IMR-90 (cell line): ENCODE measurements around the gene EPS15. TPM values are rescaled to one million over a fixed set of nuclear protein-coding genes. Genes with fewer than 3 reads are reported as not detected.

Source experiments
- ATAC-seq: fragments of 200-7000 bp; cut with Tn5 transposase; 2 replicates; pipeline ENCODE4 v1.9.1; 2020; ENCODE audit warnings: low read depth, mild to moderate bottlenecking, moderate library complexity
- BruUV-seq: library from RNA; stranded (reverse); fragments of 400-500 nt; replicated peaks from 2 replicates; lab custom pipeline; 2021; lab: Mats Ljungman, UMichigan
- CTCF ChIA-PET: fragments of 300-600 bp; formaldehyde crosslinking; extraction: SDS; loops from one replicate; lab custom pipeline; 2021; ENCODE audit warnings: antibody characterized with exemption; lab: Yijun Ruan, JAX
- POLR2A ChIA-PET: fragments of 300-600 bp; sonication (Branson Sonifier 250); formaldehyde crosslinking; loops from one replicate; lab custom pipeline; 2022; ENCODE audit warnings: antibody characterized with exemption; ENCODE audit not compliant: unreplicated experiment; lab: Charles Lee
- DNase-seq: peaks from one replicate; pipeline ENCODE4 v3.0.0; 2013
- H2AFZ ChIP-seq: replicated peaks from 2 replicates; pipeline ENCODE3; 2013; ENCODE audit warnings: low read length, mild to moderate bottlenecking; ENCODE audit not compliant: poor library complexity
- H2AK5ac ChIP-seq: 2 replicates; pipeline ENCODE4 v1.6.1; 2013; ENCODE audit warnings: low read depth, low read length, inconsistent platforms
- H2AK9ac ChIP-seq: replicated peaks from 2 replicates; pipeline ENCODE3; 2013; ENCODE audit warnings: mild to moderate bottlenecking, low read depth, low read length, moderate library complexity; ENCODE audit not compliant: poor library complexity
- H2BK120ac ChIP-seq: 2 replicates; pipeline ENCODE4 v1.6.1; 2013; ENCODE audit warnings: low read depth, low read length, inconsistent platforms
- H2BK15ac ChIP-seq: 3 replicates; pipeline ENCODE4 v1.6.1; 2013; ENCODE audit warnings: low read depth, low read length, inconsistent platforms
- H2BK20ac ChIP-seq: 2 replicates; pipeline ENCODE4 v1.6.1; 2013; ENCODE audit warnings: low read depth, mild to moderate bottlenecking, inconsistent platforms, low read length, moderate library complexity
- H2BK5ac ChIP-seq: 2 replicates; pipeline ENCODE4 v1.6.1; 2013; ENCODE audit warnings: mild to moderate bottlenecking, low read depth, low read length, inconsistent platforms; ENCODE audit not compliant: poor library complexity, severe bottlenecking
- H3K14ac ChIP-seq: replicated peaks from 2 replicates; pipeline ENCODE4 v1.6.1; 2013; ENCODE audit warnings: low read depth, low read length, inconsistent platforms
- H3K18ac ChIP-seq: 2 replicates; pipeline ENCODE4 v1.6.1; 2013; ENCODE audit warnings: low read depth, low read length, control low read depth
- H3K23ac ChIP-seq: 2 replicates; pipeline ENCODE4 v1.6.1; 2013; ENCODE audit warnings: low read depth, low read length, inconsistent platforms
- H3K27ac ChIP-seq: 2 replicates; pipeline ENCODE4 v1.5.1; 2013; ENCODE audit warnings: mild to moderate bottlenecking, control low read depth, low read length; ENCODE audit not compliant: insufficient read depth
- H3K27me3 ChIP-seq: 2 replicates; pipeline ENCODE4 v1.6.1; 2013; ENCODE audit warnings: low read length; ENCODE audit not compliant: control insufficient read depth, insufficient read depth
- H3K36me3 ChIP-seq: 2 replicates; pipeline ENCODE4 v1.6.1; 2013; ENCODE audit warnings: low read length, mixed read lengths; ENCODE audit not compliant: control insufficient read depth, insufficient read depth
- H3K4ac ChIP-seq: 2 replicates; pipeline ENCODE4 v1.6.1; 2013; ENCODE audit warnings: low read depth, low read length, inconsistent platforms
- H3K4me1 ChIP-seq: 2 replicates; pipeline ENCODE4 v1.6.1; 2013; ENCODE audit warnings: low read length, mixed read lengths; ENCODE audit not compliant: control insufficient read depth, insufficient read depth
- H3K4me2 ChIP-seq: 2 replicates; pipeline ENCODE4 v1.6.1; 2013; ENCODE audit warnings: low read depth, mild to moderate bottlenecking, control low read depth, low read length, moderate library complexity
- H3K4me3 ChIP-seq: 2 replicates; pipeline ENCODE4 v1.5.1; 2013; ENCODE audit warnings: low read depth, mild to moderate bottlenecking, control low read depth, low read length, moderate library complexity; ENCODE audit not compliant: insufficient read depth
- H3K56ac ChIP-seq: 2 replicates; pipeline ENCODE4 v1.6.1; 2013; ENCODE audit warnings: low read length, inconsistent platforms; ENCODE audit not compliant: insufficient read depth; ENCODE audit errors: extremely low read depth
- H3K79me1 ChIP-seq, 2 experiments: 2 replicates each; pipeline ENCODE4 v1.6.1; 2013; ENCODE audit warnings: low read length in 2 of 2, inconsistent platforms in 1 of 2, low read depth in 1 of 2
- H3K9ac ChIP-seq: 2 replicates; pipeline ENCODE4 v1.6.1; 2013; ENCODE audit warnings: low read depth, low read length, control low read depth
- H3K9me1 ChIP-seq: 2 replicates; pipeline ENCODE4 v1.6.1; 2013; ENCODE audit warnings: low read length, inconsistent platforms; ENCODE audit not compliant: insufficient read depth
- H3K9me3 ChIP-seq: 2 replicates; pipeline ENCODE4 v1.6.1; 2013; ENCODE audit warnings: low read length; ENCODE audit not compliant: control insufficient read depth, insufficient read depth
- H4K20me1 ChIP-seq: 2 replicates; pipeline ENCODE4 v1.6.1; 2013; ENCODE audit warnings: low read length, inconsistent platforms; ENCODE audit not compliant: insufficient read depth
- H4K5ac ChIP-seq: 2 replicates; pipeline ENCODE4 v1.6.1; 2013; ENCODE audit warnings: mild to moderate bottlenecking, low read depth, low read length, control low read depth
- H4K8ac ChIP-seq, 2 experiments: 2 replicates each; pipeline ENCODE4 v1.6.1; 2013; ENCODE audit warnings: low read depth in 2 of 2, low read length in 2 of 2, control low read depth in 1 of 2, inconsistent platforms in 1 of 2
- H4K91ac ChIP-seq: 2 replicates; pipeline ENCODE4 v1.6.1; 2013; ENCODE audit warnings: low read depth, low read length, inconsistent platforms; ENCODE audit not compliant: insufficient read depth
- BHLHE40 ChIP-seq: fragments of 150-350 bp; IDR thresholded peaks from 2 replicates; pipeline ENCODE4 v1.6.1; 2016; ENCODE audit warnings: mild to moderate bottlenecking, low read depth, low read length
- CEBPB ChIP-seq: IDR thresholded peaks from 2 replicates; pipeline ENCODE4 v1.6.1; 2012; ENCODE audit warnings: low read depth, low read length, improper control_type of control experiment
- CHD1 ChIP-seq: IDR thresholded peaks from 2 replicates; pipeline ENCODE4 v1.6.1; 2012; ENCODE audit warnings: low read depth, low read length, improper control_type of control experiment
- FOS ChIP-seq: fragments of 150-350 bp; IDR thresholded peaks from 2 replicates; pipeline ENCODE4 v1.6.1; 2016; ENCODE audit warnings: low read depth, low read length
- MAFK ChIP-seq: IDR thresholded peaks from 2 replicates; pipeline ENCODE4 v1.6.1; 2012; ENCODE audit warnings: low read depth, low read length, improper control_type of control experiment
- MAZ ChIP-seq: IDR thresholded peaks from 2 replicates; pipeline ENCODE4 v1.6.1; 2012; ENCODE audit warnings: low read depth, mild to moderate bottlenecking, low read length, improper control_type of control experiment, moderate library complexity, borderline replicate concordance
- MXI1 ChIP-seq: IDR thresholded peaks from 2 replicates; pipeline ENCODE4 v1.6.1; 2012; ENCODE audit warnings: low read depth, mild to moderate bottlenecking, low read length, moderate library complexity, borderline replicate concordance
- NFE2L2 ChIP-seq: fragments of 150-350 bp; IDR thresholded peaks from 2 replicates; pipeline ENCODE4 v1.6.1; 2016; ENCODE audit warnings: low read depth, mild to moderate bottlenecking, low read length
- POLR2A ChIP-seq: IDR thresholded peaks from 2 replicates; pipeline ENCODE4 v1.6.1; 2012; ENCODE audit warnings: mild to moderate bottlenecking, low read depth, low read length
- RAD21 ChIP-seq: IDR thresholded peaks from 2 replicates; pipeline ENCODE4 v1.6.1; 2012; ENCODE audit warnings: low read length, improper control_type of control experiment
- RCOR1 ChIP-seq: IDR thresholded peaks from 2 replicates; pipeline ENCODE4 v1.6.1; 2012; ENCODE audit warnings: mild to moderate bottlenecking, low read length, improper control_type of control experiment; ENCODE audit not compliant: insufficient replicate concordance
- RFX5 ChIP-seq: IDR thresholded peaks from 2 replicates; pipeline ENCODE4 v1.8.0; 2012; ENCODE audit warnings: low read depth, mild to moderate bottlenecking, low read length, moderate library complexity
- SMC3 ChIP-seq: fragments of 150-350 bp; IDR thresholded peaks from 2 replicates; pipeline ENCODE4 v1.6.1; 2016; ENCODE audit warnings: low read depth, mild to moderate bottlenecking, antibody characterized with exemption, low read length, moderate library complexity
- WGBS, 2 experiments: methylation state at CpG; one replicate each; pipeline versions ENCODE4 v1.1.5 to v1.1.7; 2013; ENCODE audit warnings: missing lambda C conversion rate in 2 of 2; ENCODE audit not compliant: insufficient read length in 1 of 2; ENCODE audit errors: extremely low coverage in 2 of 2; 5-methylcytosine and 5-hydroxymethylcytosine counted together
- dilution Hi-C: fragments of 300-500 bp; cut with HindIII; formaldehyde crosslinking; loops from one replicate; pipeline ENCODE4 v1.14.3; 2018; ENCODE audit warnings: low sequenced_read_pairs; ENCODE audit not compliant: unreplicated experiment
- in situ Hi-C: fragments of 300-500 bp; cut with MboI; formaldehyde crosslinking; loops from 3 replicates; pipeline ENCODE4 v1.14.3; 2019; ENCODE audit warnings: low sequenced_read_pairs, inconsistent platforms, mixed read lengths
- intact Hi-C: fragments of 100-400 bp; cut with micrococcal nuclease; formaldehyde crosslinking; loops from 2 replicates; pipeline ENCODE4 v1.10.0; 2022
- polyA plus RNA-seq, 3 experiments: library from polyadenylated mRNA; depleted of rRNA; stranded (reverse); fragments of >200 nt; gene quantifications; 2 replicates each; pipeline ENCODE4 v1.2.3, GENCODE V29; 2012; ENCODE audit warnings: low replicate concordance in 1 of 3
- total RNA-seq: library from RNA; depleted of rRNA; stranded (reverse); fragments of >200 nt; gene quantifications from 2 replicates; pipeline ENCODE4 v1.2.3, GENCODE V29; 2012
- TF ChIP-seq, protein P1 (sequence below): fragments of 150-350 bp; IDR thresholded peaks from 2 replicates; pipeline ENCODE4 v1.6.1; 2017; ENCODE audit warnings: mild to moderate bottlenecking, antibody characterized with exemption, low read length, low read depth
- TF ChIP-seq, protein P2 (sequence below): fragments of 150-350 bp; IDR thresholded peaks from 2 replicates; pipeline ENCODE4 v1.6.1; 2016; ENCODE audit warnings: low read depth, mild to moderate bottlenecking, low read length, moderate library complexity, borderline replicate concordance
- TF ChIP-seq, protein P3 (sequence below): conservative IDR thresholded peaks from 2 replicates; pipeline ENCODE4 v1.5.1; 2012; ENCODE audit warnings: mild to moderate bottlenecking, low read depth, low read length, improper control_type of control experiment

EPS15 gene
- total and polyA plus RNA-seq, 2 of the 4 experiments (the other 2 are of a cell fraction), result 17.6 to 38.0 TPM

DNA sequence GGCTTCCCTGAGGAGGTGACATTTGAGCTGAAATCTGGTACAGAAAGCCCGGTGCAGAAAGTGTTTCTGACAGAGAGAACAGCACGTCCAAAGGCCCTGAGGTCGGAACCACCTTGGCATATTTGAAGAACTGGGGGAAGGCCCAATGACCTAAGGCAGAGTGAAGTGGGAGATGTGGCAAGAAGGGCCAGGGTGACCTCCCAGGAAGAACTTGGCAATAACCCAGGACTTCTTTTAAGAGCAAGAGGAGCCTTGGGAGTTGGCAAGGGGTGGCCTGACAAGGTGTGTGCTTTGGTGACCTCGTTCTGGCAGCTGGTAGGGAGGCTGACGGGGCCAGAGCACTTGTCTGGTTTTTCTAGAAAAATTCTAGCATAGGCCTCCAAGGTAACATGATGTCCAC, 212.1 kb downstream of the EPS15 start:
- Histone ChIP-seq H3K27ac (no peak overlapping the region), H3K14ac (no peak overlapping the region), H3K9ac (no peak overlapping the region), H3K4me3 (no peak overlapping the region), H2BK20ac (no peak overlapping the region), H3K4me2 (no peak overlapping the region), H2BK5ac (no peak overlapping the region), H3K23ac (no peak overlapping the region), H4K91ac (no peak overlapping the region), H3K4ac (no peak overlapping the region), H4K8ac (no peak overlapping the region), H3K9me1 (no peaks in the 10 kb centered on the region; the same call in 1 of the 2 replicates), H3K4me1 (peaks cover 2% of the 10 kb centered on the region; the same call in 1 of the 2 replicates), H2BK15ac (no peak overlapping the region), H2BK120ac (no peak overlapping the region), H3K36me3 (no peaks in the 10 kb centered on the region), H3K79me1 (no peaks in the 10 kb centered on the region), H3K27me3 (no peaks in the 10 kb centered on the region; the same call in 1 of the 2 replicates), H3K9me3 (no peaks in the 10 kb centered on the region), H3K18ac (no peak overlapping the region), H4K5ac (no peak overlapping the region), H2AFZ (no peak overlapping the region), H2AK9ac (no peak overlapping the region), H3K56ac (no peak overlapping the region), H4K20me1 (no peaks in the 10 kb centered on the region), H2AK5ac (no peak overlapping the region)
- POLR2A ChIA-PET, result no interaction called here
- CTCF ChIA-PET, result no interaction called here
- DNase-seq (no peak), ATAC-seq (no peak)
- no peak for TF ChIP-seq SMC3
- TF ChIP-seq BHLHE40, result no peak
- no peak for TF ChIP-seq RAD21
- TF ChIP-seq CHD1, result no peak
- no peak for TF ChIP-seq NFE2L2
- TF ChIP-seq MAZ, result no peak
- no peak for TF ChIP-seq POLR2A
- TF ChIP-seq, protein P1, sequence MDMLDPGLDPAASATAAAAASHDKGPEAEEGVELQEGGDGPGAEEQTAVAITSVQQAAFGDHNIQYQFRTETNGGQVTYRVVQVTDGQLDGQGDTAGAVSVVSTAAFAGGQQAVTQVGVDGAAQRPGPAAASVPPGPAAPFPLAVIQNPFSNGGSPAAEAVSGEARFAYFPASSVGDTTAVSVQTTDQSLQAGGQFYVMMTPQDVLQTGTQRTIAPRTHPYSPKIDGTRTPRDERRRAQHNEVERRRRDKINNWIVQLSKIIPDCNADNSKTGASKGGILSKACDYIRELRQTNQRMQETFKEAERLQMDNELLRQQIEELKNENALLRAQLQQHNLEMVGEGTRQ, result no peak
- TF ChIP-seq RFX5, result no peak
- TF ChIP-seq MXI1, result no peak
- no peak for TF ChIP-seq CEBPB
- TF ChIP-seq, protein P2, sequence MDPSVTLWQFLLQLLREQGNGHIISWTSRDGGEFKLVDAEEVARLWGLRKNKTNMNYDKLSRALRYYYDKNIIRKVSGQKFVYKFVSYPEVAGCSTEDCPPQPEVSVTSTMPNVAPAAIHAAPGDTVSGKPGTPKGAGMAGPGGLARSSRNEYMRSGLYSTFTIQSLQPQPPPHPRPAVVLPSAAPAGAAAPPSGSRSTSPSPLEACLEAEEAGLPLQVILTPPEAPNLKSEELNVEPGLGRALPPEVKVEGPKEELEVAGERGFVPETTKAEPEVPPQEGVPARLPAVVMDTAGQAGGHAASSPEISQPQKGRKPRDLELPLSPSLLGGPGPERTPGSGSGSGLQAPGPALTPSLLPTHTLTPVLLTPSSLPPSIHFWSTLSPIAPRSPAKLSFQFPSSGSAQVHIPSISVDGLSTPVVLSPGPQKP, result no peak
- no peak for TF ChIP-seq RCOR1
- TF ChIP-seq MAFK, result no peak
- TF ChIP-seq FOS, result no peak
- TF ChIP-seq, protein P3, sequence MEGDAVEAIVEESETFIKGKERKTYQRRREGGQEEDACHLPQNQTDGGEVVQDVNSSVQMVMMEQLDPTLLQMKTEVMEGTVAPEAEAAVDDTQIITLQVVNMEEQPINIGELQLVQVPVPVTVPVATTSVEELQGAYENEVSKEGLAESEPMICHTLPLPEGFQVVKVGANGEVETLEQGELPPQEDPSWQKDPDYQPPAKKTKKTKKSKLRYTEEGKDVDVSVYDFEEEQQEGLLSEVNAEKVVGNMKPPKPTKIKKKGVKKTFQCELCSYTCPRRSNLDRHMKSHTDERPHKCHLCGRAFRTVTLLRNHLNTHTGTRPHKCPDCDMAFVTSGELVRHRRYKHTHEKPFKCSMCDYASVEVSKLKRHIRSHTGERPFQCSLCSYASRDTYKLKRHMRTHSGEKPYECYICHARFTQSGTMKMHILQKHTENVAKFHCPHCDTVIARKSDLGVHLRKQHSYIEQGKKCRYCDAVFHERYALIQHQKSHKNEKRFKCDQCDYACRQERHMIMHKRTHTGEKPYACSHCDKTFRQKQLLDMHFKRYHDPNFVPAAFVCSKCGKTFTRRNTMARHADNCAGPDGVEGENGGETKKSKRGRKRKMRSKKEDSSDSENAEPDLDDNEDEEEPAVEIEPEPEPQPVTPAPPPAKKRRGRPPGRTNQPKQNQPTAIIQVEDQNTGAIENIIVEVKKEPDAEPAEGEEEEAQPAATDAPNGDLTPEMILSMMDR, result no peak
- no TSS peak for BruUV-seq
- dilution Hi-C loops (no loop called here), in situ Hi-C loops (no loop called here), intact Hi-C loops (no loop called here)
- WGBS, 2 experiments, result no CpG with 5 or more reads among the region's 5 CpGs
